ENCODE results near the gene COL20A1. TPM values are rescaled to one million over a fixed set of nuclear protein-coding genes. Genes with fewer than 3 reads are reported as not detected.

The COL20A1 gene
- total RNA-seq, 1 donor from 2014 or later: 5.0 TPM

DNA sequence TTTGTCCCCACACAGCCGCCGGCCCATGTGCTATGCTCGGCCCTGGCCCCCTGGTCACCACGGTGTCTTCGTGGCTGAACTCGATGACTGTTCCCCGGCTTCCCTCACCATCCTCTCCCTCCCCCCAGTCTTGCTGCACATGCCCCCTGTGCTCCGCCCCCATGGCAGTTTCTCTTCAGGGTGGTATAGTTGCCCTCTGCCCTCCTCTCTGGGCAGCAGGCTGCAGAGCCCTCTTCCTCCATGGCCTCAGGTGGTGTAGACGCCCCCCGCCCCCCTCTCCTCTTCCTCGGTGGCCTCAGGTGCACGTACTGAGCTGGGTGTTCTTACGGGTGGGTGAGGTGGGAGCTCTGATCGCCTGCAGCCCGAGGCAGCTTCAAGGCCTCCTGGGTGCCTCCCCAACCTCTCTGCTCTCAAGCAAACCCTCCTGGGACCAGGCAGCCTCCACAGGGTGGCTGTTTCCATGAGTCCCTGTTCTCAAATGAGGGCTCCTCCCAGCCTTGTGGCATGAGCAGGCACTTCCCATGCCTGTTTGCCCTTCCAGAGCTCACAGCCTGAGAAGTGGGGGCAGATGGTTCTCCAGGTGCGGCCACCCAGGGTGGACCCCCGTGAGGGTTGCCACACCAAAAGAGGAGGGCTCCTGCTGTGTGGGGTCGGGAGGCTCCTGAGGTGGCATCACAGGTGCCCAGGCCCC lies 24.8 kb downstream of the COL20A1 start:
- no peak for DNase-seq (ENCODE audit: low read depth)
- TF ChIP-seq, protein P1, sequence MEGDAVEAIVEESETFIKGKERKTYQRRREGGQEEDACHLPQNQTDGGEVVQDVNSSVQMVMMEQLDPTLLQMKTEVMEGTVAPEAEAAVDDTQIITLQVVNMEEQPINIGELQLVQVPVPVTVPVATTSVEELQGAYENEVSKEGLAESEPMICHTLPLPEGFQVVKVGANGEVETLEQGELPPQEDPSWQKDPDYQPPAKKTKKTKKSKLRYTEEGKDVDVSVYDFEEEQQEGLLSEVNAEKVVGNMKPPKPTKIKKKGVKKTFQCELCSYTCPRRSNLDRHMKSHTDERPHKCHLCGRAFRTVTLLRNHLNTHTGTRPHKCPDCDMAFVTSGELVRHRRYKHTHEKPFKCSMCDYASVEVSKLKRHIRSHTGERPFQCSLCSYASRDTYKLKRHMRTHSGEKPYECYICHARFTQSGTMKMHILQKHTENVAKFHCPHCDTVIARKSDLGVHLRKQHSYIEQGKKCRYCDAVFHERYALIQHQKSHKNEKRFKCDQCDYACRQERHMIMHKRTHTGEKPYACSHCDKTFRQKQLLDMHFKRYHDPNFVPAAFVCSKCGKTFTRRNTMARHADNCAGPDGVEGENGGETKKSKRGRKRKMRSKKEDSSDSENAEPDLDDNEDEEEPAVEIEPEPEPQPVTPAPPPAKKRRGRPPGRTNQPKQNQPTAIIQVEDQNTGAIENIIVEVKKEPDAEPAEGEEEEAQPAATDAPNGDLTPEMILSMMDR (IDR thresholded peaks at IDR 0.05; ENCODE audit: insufficient read depth, low read depth, low read length): no peak
- TF ChIP-seq EZH2 (IDR thresholded peaks at IDR 0.05; ENCODE audit: insufficient read depth, low read length): no peak
- H3K4me1 ChIP-seq (ENCODE audit: insufficient read depth, low read length): no peaks in the 10 kb centered on the region

DNA sequence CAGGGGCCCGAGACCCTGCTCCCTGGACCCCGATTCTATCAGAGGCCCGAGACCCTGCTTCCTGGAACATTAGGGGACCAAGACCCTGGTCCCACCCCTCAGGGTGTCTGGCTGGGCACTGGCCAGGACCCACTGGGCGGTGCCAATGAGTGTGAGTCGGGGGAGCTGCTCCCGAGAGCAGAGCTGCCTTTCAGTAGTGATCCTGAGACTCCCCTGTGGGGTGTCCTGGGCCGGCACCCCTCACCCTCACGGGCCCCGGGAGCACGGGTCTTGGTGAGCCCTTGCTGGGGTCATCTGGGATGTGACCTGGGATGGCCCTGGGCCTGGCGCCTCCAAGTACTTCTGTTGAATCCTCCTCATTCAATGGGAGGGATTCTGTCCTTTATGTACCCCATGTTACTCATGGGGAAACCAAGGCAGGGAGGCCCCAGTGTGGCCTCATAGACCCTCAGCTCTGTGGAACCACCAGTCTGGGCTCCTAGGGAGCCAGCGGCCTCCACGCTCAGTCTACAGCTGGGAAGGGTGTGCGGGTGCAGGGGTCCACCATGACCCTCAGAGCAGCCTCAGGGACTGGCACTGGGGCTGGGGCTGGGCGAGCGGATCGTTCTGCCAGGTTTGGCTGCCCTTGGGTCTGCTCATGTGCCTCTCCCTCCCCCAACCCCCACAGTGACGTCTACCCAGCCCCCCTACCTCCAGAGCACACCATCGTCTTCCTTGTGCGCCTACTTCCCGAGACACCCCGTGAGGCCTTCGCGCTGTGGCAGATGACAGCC lies 25.6 kb downstream of the COL20A1 start:
- Histone ChIP-seq H3K27ac (ENCODE audit: low read depth, low read length) (no peak overlapping the region), H3K79me2 (ENCODE audit: insufficient read depth, low read length) (no peaks in the 10 kb centered on the region), H3K36me3 (ENCODE audit: insufficient read depth, low read length) (no peaks in the 10 kb centered on the region), H3K4me1 (ENCODE audit: insufficient read depth, low read length) (no peaks in the 10 kb centered on the region), H3K27me3 (ENCODE audit: insufficient read depth, low read length) (peaks cover 10% of the 10 kb centered on the region), H3K4me2 (ENCODE audit: low read length) (no peak overlapping the region), H3K9me3 (ENCODE audit: insufficient read depth, low read depth, low read length) (no peaks in the 10 kb centered on the region), H4K20me1 (ENCODE audit: insufficient read depth, low read length) (no peaks in the 10 kb centered on the region), H3K4me3 (ENCODE audit: insufficient read depth, low read depth, low read length) (no peak overlapping the region), H2AFZ (ENCODE audit: low read depth, low read length) (no peak overlapping the region), H3K9ac (ENCODE audit: low read length) (no peak overlapping the region)
- FAIRE-seq (no peak), DNase-seq (ENCODE audit: low read depth) (no peak)
- Mint-ChIP-seq H3K27ac (ENCODE audit: unreplicated experiment) (no peak overlapping the region), H3K4me1 (ENCODE audit: low read depth, unreplicated experiment) (no peaks in the 10 kb centered on the region), H3K9me3 (ENCODE audit: unreplicated experiment) (peaks cover 3% of the 10 kb centered on the region), H3K36me3 (ENCODE audit: low read depth, unreplicated experiment) (peaks cover 3% of the 10 kb centered on the region), H3K4me3 (ENCODE audit: unreplicated experiment) (no peak overlapping the region), H3K27me3 (ENCODE audit: low read depth, unreplicated experiment) (peaks cover 20% of the 10 kb centered on the region)
- TF ChIP-seq EZH2 (IDR thresholded peaks at IDR 0.05; ENCODE audit: insufficient read depth, low read length): no peak
- TF ChIP-seq, protein P1 (IDR thresholded peaks at IDR 0.05; ENCODE audit: insufficient read depth, low read depth, low read length): no peak

More for the DNA sequence above, 24.8 kb downstream of the COL20A1 start:
- no peaks in the 10 kb centered on the region for H3K79me2 ChIP-seq (ENCODE audit: insufficient read depth, low read length)
- no peak overlapping the region for H3K4me3 Mint-ChIP-seq (ENCODE audit: unreplicated experiment)
- no peak for FAIRE-seq
- H3K36me3 Mint-ChIP-seq (ENCODE audit: low read depth, unreplicated experiment): no peaks in the 10 kb centered on the region
- no peaks in the 10 kb centered on the region for H3K4me1 Mint-ChIP-seq (ENCODE audit: low read depth, unreplicated experiment)
- H3K9ac ChIP-seq (ENCODE audit: low read length): no peak overlapping the region
- H4K20me1 ChIP-seq (ENCODE audit: insufficient read depth, low read length): no peaks in the 10 kb centered on the region
- H3K9me3 ChIP-seq (ENCODE audit: insufficient read depth, low read depth, low read length): no peaks in the 10 kb centered on the region
- H3K4me3 ChIP-seq (ENCODE audit: insufficient read depth, low read depth, low read length): no peak overlapping the region
- H3K27ac Mint-ChIP-seq (ENCODE audit: unreplicated experiment): no peak overlapping the region
- H3K4me2 ChIP-seq (ENCODE audit: low read length): no peak overlapping the region
- peaks cover 12% of the 10 kb centered on the region for H3K27me3 Mint-ChIP-seq (ENCODE audit: low read depth, unreplicated experiment)
- no peak overlapping the region for H3K27ac ChIP-seq (ENCODE audit: low read depth, low read length)
- no peak overlapping the region for H2AFZ ChIP-seq (ENCODE audit: low read depth, low read length)
- peaks cover 1% of the 10 kb centered on the region for H3K27me3 ChIP-seq (ENCODE audit: insufficient read depth, low read length)
- no peaks in the 10 kb centered on the region for H3K9me3 Mint-ChIP-seq (ENCODE audit: unreplicated experiment)
- no peaks in the 10 kb centered on the region for H3K36me3 ChIP-seq (ENCODE audit: insufficient read depth, low read length)
